ENCODE data around the gene ENDOU. TPM values are rescaled to one million over a fixed set of nuclear protein-coding genes. Genes with fewer than 3 reads are reported as not detected.

Gene ENDOU
- total RNA-seq (under 1 TPM in 1 of 2 donors, not detected in 1; 0.31 TPM), polyA plus RNA-seq (under 1 TPM; 0.07 to 0.45 TPM)
- long read RNA-seq, donor 1, result 0 reads
- long read RNA-seq, donor 2, result 0 reads
- long read RNA-seq, donor 3, result 0 reads
- long read RNA-seq, donor 4, result 0 reads
- long read RNA-seq, donor 5, result 0 reads

GRCh38 chr12:47725091-47725772 is at the start of gene ENDOU:
Gene ENDOU, minus strand, starts transcription at chr12:47725490. Its CDS starts 77 bp downstream, at chr12:47725413.
- TF ChIP-seq CTCF (IDR thresholded peaks at IDR 0.05; ENCODE audit: control extremely low read depth, extremely low read depth), result no peak
- no peak within 1 kb of the TSS for H3K9ac ChIP-seq (ENCODE audit: insufficient read depth in 1 of 2, low read length in 2 of 2)
- ATAC-seq (ENCODE audit: insufficient read depth, low FRiP score) (no peak), DNase-seq (no peak)
- H3K27ac ChIP-seq (ENCODE audit: low read depth in 1 of 2, low read length in 1 of 2), result no peak within 1 kb of the TSS
- peaks cover 0 to 10% (median 1%) of the 10 kb centered on the region in 5 donors for H3K4me1 ChIP-seq (ENCODE audit: control insufficient read depth in 5 of 5, insufficient read depth in 5 of 5, low read length in 5 of 5)
- H3K4me3 ChIP-seq, result no peak within 1 kb of the TSS
- peaks cover 0 to 3% (median 0%) of the 10 kb centered on the region in 4 donors for H3K36me3 ChIP-seq (ENCODE audit: control insufficient read depth in 4 of 4, insufficient read depth in 4 of 4, low read length in 4 of 4)
- H3K27me3 ChIP-seq (ENCODE audit: control insufficient read depth in 3 of 3, insufficient read depth in 3 of 3, low read length in 2 of 3), result no peaks in the 10 kb centered on the region
- 90 to 93% methylated on average over 8 of the region's 8 CpGs for WGBS, 2 donors
- H3K9me3 ChIP-seq (ENCODE audit: control insufficient read depth in 4 of 4, insufficient read depth in 3 of 4, low read length in 3 of 4), result no peaks in the 10 kb centered on the region

- no peaks in the 10 kb centered on the region for H3K36me3 ChIP-seq (ENCODE audit: control insufficient read depth in 4 of 4, insufficient read depth in 4 of 4, low read length in 4 of 4)
- H3K9ac ChIP-seq (ENCODE audit: insufficient read depth in 1 of 2, low read length in 2 of 2), result no peak overlapping the region
- DNase-seq, result no peak
- H3K27me3 ChIP-seq (ENCODE audit: control insufficient read depth in 3 of 3, insufficient read depth in 3 of 3, low read length in 2 of 3), result peaks cover 0 to 6% (median 0%) of the 10 kb centered on the region in 3 donors
- H3K4me1 ChIP-seq (ENCODE audit: control insufficient read depth in 5 of 5, insufficient read depth in 5 of 5, low read length in 5 of 5), result peaks cover 0 to 40% (median 0%) of the 10 kb centered on the region in 5 donors
- no peak for TF ChIP-seq CTCF (IDR thresholded peaks at IDR 0.05; ENCODE audit: control extremely low read depth, extremely low read depth)
- 92 to 94% methylated on average over 7 of the region's 7 CpGs for WGBS, 2 donors
- no peaks in the 10 kb centered on the region for H3K9me3 ChIP-seq (ENCODE audit: control insufficient read depth in 4 of 4, insufficient read depth in 3 of 4, low read length in 3 of 4)
- no peak for ATAC-seq (ENCODE audit: insufficient read depth, low FRiP score)
- peak overlapping the region in 1 of 2 donors; percentile 27 for H3K27ac ChIP-seq (ENCODE audit: low read depth in 1 of 2, low read length in 1 of 2)
- no peak overlapping the region for H3K4me3 ChIP-seq
Measured at GRCh38 chr12:47774663-47775062, 49.4 kb upstream of the ENDOU start.

GRCh38 chr12:47773858-47774580 is 48.7 kb upstream of the ENDOU start:
- H3K36me3 ChIP-seq (ENCODE audit: control insufficient read depth in 4 of 4, insufficient read depth in 4 of 4, low read length in 4 of 4), result no peaks in the 10 kb centered on the region
- no peaks in the 10 kb centered on the region for H3K9me3 ChIP-seq (ENCODE audit: control insufficient read depth in 4 of 4, insufficient read depth in 3 of 4, low read length in 3 of 4)
- 52 to 54% methylated on average over 14 of the region's 14 CpGs for WGBS, 2 donors
- H3K27ac ChIP-seq (ENCODE audit: low read depth in 1 of 2, low read length in 1 of 2), result peak overlapping the region in 1 of 2 donors; percentile 45
- peaks cover 0 to 40% (median 0%) of the 10 kb centered on the region in 5 donors for H3K4me1 ChIP-seq (ENCODE audit: control insufficient read depth in 5 of 5, insufficient read depth in 5 of 5, low read length in 5 of 5)
- H3K4me3 ChIP-seq, result peak overlapping the region; percentile 80
- no peak for DNase-seq
- H3K27me3 ChIP-seq (ENCODE audit: control insufficient read depth in 3 of 3, insufficient read depth in 3 of 3, low read length in 2 of 3), result peaks cover 0 to 6% (median 0%) of the 10 kb centered on the region in 3 donors
- no peak for ATAC-seq (ENCODE audit: insufficient read depth, low FRiP score)
- no peak for TF ChIP-seq CTCF (IDR thresholded peaks at IDR 0.05; ENCODE audit: control extremely low read depth, extremely low read depth)
- no peak overlapping the region for H3K9ac ChIP-seq (ENCODE audit: insufficient read depth in 1 of 2, low read length in 2 of 2)

Measured in lung (tissue), 16 donors.